Ishikawa (cell line): ENCODE data around the gene DENND5B.

Source experiments
- CEBPB ChIP-seq: IDR thresholded peaks from 2 replicates; pipeline ENCODE4 v1.6.1; 2012
- CREB1 ChIP-seq: IDR thresholded peaks from 2 replicates; pipeline ENCODE4 v1.6.1; 2012; ENCODE audit warnings: low read depth
- EGR1 ChIP-seq: IDR thresholded peaks from 2 replicates; pipeline ENCODE4 v1.6.1; 2012
- EP300 ChIP-seq: IDR thresholded peaks from 2 replicates; pipeline ENCODE4 v1.6.1; 2012; ENCODE audit warnings: borderline replicate concordance
- FOXM1 ChIP-seq: IDR thresholded peaks from 2 replicates; pipeline ENCODE4 v1.6.1; 2012; ENCODE audit warnings: low read depth, borderline replicate concordance
- NFIC ChIP-seq: IDR thresholded peaks from 2 replicates; pipeline ENCODE4 v1.6.1; 2012
- RAD21 ChIP-seq: IDR thresholded peaks from 2 replicates; pipeline ENCODE4 v1.6.1; 2012; ENCODE audit warnings: low read depth
- TAF1 ChIP-seq: IDR thresholded peaks from 2 replicates; pipeline ENCODE4 v1.6.1; 2012; ENCODE audit warnings: low read depth, mild to moderate bottlenecking
- TCF12 ChIP-seq: IDR thresholded peaks from 2 replicates; pipeline ENCODE4 v1.6.1; 2012; ENCODE audit warnings: low read depth
- TEAD4 ChIP-seq: IDR thresholded peaks from 2 replicates; pipeline ENCODE4 v1.6.1; 2012
- YY1 ChIP-seq: IDR thresholded peaks from 2 replicates; pipeline ENCODE4 v1.6.1; 2012; ENCODE audit warnings: low read depth
- ZBTB7A ChIP-seq: IDR thresholded peaks from 2 replicates; pipeline ENCODE4 v1.6.1; 2012; ENCODE audit warnings: low read depth
- TF ChIP-seq, protein P1 (sequence below): IDR thresholded peaks from 2 replicates; pipeline ENCODE4 v1.6.1; 2012; ENCODE audit warnings: low read depth, mild to moderate bottlenecking
- TF ChIP-seq, protein P2 (sequence below): IDR thresholded peaks from 2 replicates; pipeline ENCODE4 v1.6.1; 2012
- TF ChIP-seq, protein P3 (sequence below): IDR thresholded peaks from 2 replicates; pipeline ENCODE4 v1.6.1; 2012

Gene DENND5B

DNA sequence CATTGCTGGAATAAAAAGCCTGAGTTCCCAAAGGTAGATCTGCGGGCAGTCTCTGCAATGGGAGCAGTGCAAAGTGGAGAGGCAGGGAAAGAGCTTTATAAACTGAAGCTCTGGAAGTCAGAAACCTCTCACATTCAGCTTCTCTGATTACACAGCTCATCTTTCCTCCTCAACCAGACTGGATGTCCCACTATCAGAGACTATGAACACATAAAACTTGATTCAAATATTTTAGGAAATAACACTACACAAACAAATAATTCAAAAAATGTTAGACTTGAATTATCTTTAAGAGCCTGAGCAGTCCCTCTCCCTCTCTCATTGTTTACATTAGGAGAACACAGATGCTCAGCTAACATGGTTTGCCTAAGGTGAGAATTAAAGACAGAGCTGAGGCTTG, 72.9 kb downstream of the DENND5B start:
- TF ChIP-seq NFIC: no peak
- TF ChIP-seq EGR1: no peak
- TF ChIP-seq EP300: no peak
- TF ChIP-seq TAF1: no peak
- TF ChIP-seq, protein P1, sequence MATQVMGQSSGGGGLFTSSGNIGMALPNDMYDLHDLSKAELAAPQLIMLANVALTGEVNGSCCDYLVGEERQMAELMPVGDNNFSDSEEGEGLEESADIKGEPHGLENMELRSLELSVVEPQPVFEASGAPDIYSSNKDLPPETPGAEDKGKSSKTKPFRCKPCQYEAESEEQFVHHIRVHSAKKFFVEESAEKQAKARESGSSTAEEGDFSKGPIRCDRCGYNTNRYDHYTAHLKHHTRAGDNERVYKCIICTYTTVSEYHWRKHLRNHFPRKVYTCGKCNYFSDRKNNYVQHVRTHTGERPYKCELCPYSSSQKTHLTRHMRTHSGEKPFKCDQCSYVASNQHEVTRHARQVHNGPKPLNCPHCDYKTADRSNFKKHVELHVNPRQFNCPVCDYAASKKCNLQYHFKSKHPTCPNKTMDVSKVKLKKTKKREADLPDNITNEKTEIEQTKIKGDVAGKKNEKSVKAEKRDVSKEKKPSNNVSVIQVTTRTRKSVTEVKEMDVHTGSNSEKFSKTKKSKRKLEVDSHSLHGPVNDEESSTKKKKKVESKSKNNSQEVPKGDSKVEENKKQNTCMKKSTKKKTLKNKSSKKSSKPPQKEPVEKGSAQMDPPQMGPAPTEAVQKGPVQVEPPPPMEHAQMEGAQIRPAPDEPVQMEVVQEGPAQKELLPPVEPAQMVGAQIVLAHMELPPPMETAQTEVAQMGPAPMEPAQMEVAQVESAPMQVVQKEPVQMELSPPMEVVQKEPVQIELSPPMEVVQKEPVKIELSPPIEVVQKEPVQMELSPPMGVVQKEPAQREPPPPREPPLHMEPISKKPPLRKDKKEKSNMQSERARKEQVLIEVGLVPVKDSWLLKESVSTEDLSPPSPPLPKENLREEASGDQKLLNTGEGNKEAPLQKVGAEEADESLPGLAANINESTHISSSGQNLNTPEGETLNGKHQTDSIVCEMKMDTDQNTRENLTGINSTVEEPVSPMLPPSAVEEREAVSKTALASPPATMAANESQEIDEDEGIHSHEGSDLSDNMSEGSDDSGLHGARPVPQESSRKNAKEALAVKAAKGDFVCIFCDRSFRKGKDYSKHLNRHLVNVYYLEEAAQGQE: no peak
- no peak for TF ChIP-seq CREB1
- no peak for TF ChIP-seq FOXM1
- TF ChIP-seq TCF12: no peak

DNA sequence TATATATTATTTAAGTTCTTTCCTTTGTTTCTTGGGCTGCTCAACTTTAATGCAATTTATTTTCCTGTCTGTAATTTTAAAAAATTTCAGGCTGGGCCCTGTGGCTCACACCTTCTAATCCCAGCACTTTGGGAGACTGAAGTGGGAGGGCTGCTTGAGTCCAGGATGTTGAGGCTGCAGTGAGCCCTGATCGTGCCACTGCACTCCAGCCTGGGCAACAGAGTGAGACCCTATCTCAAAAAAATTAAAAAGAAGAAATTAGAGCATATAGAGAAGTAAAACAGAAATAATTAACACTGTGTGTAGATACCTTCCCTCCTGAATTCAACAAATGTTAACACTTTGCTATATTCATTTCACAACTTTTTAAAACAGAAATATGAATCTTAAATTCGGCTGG, 74.2 kb downstream of the DENND5B start:
- no peak for TF ChIP-seq CREB1
- TF ChIP-seq EGR1: no peak
- no peak for TF ChIP-seq FOXM1
- no peak for TF ChIP-seq ZBTB7A
- no peak for TF ChIP-seq YY1
- TF ChIP-seq TCF12: no peak
- TF ChIP-seq, protein P1: no peak
- TF ChIP-seq RAD21: no peak
- no peak for TF ChIP-seq TAF1
- TF ChIP-seq TEAD4: no peak
- TF ChIP-seq, protein P2, sequence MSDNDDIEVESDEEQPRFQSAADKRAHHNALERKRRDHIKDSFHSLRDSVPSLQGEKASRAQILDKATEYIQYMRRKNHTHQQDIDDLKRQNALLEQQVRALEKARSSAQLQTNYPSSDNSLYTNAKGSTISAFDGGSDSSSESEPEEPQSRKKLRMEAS: no peak
- TF ChIP-seq, protein P3, sequence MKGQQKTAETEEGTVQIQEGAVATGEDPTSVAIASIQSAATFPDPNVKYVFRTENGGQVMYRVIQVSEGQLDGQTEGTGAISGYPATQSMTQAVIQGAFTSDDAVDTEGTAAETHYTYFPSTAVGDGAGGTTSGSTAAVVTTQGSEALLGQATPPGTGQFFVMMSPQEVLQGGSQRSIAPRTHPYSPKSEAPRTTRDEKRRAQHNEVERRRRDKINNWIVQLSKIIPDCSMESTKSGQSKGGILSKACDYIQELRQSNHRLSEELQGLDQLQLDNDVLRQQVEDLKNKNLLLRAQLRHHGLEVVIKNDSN: no peak
- TF ChIP-seq EP300: no peak
- no peak for TF ChIP-seq CEBPB
- no peak for TF ChIP-seq NFIC

DNA sequence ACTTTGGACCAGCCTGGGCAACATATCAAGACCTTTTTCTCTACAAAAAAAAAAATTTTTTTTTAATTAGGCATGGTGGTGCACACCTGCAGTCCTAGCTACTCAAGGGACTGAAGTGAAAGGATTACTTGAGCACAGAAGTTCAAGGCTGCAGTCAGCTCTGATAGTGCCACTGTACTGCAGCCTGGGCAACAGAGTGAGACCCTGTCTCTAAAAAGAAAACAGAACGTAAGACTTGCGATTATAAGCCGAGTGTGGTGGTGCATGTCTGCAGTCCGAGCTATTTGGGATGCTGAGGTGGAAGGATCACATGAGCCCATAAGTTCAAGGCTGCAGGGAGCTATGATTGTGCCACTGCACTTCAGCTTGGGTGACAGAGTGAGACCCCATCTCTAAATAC, 76.0 kb downstream of the DENND5B start:
- TF ChIP-seq EGR1 (no peak), EP300 (no peak), TEAD4 (no peak), TCF12 (no peak), ZBTB7A (no peak), CREB1 (no peak), CEBPB (no peak), NFIC (no peak), RAD21 (no peak), YY1 (no peak), TAF1 (no peak)
- TF ChIP-seq, protein P2: no peak
- TF ChIP-seq, protein P1: no peak
- TF ChIP-seq, protein P3: no peak

DNA sequence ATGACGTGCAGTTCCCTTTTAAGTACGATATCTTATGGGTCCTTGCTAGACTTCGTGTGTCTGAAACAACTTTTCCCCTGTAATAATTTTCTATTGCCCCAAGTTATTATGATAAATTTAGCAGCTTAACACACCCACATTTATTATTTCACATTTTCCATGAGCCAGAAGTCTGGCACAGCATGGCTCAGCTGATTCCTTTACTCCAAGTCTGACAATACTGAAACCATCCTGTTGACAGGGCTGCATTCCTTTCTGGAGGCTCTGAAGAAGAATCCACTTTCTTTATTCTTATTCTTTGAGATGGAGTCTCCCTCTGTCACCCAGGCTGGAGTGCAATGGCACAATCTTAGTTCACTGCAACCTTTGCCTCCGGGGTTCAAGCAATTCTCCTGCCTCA, 80.9 kb downstream of the DENND5B start:
- no peak for TF ChIP-seq TAF1
- TF ChIP-seq, protein P1: no peak
- no peak for TF ChIP-seq RAD21
- TF ChIP-seq, protein P2: no peak
- TF ChIP-seq TEAD4: no peak
- TF ChIP-seq CREB1: no peak
- TF ChIP-seq FOXM1: no peak
- TF ChIP-seq EP300: no peak
- no peak for TF ChIP-seq YY1
- TF ChIP-seq CEBPB: no peak
- TF ChIP-seq ZBTB7A: no peak
- TF ChIP-seq TCF12: no peak
- TF ChIP-seq NFIC: no peak
- TF ChIP-seq, protein P3: no peak
- TF ChIP-seq EGR1: no peak
